ENCODE measurements around the gene KDM2B. TPM values are rescaled to one million over a fixed set of nuclear protein-coding genes. Genes with fewer than 3 reads are reported as not detected.

KDM2B gene
- polyA plus RNA-seq, 1 donor from 2014 or later = 85.5 TPM

DNA sequence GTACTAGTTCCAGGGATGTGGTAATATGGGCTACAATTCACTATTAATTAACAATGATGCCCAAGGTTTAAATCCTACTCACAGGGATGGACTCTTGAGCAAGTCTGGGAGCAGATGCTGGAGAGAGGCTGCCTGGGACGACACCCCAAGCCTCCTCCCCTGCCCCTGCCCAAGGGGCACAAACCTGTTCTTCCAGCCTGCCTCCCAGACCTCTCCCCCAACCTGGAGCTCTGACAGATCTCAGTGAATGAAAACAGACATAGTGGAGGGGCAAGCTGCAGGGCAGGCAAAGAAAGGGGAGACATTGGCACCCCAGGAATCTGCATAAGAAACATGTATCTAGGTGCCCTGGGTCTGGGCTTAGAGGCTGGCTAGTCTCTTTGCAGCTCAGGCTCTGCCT is 5.8 kb downstream of the KDM2B start:
- H3K9ac ChIP-seq (ENCODE audit: low read length) = no peak overlapping the region
- H3K27me3 ChIP-seq (ENCODE audit: insufficient read depth, low read depth, low read length) = peaks cover 20% of the 10 kb centered on the region
- no peaks in the 10 kb centered on the region for H3K9me3 ChIP-seq (ENCODE audit: low read length)
- TF ChIP-seq SMC3 (conservative IDR thresholded peaks at IDR 0.05; ENCODE audit: poor library complexity) (no peak), EP300 (conservative IDR thresholded peaks at IDR 0.05; ENCODE audit: poor library complexity, severe bottlenecking) (no peak), TAF1 (IDR thresholded peaks at IDR 0.05; ENCODE audit: low read depth) (no peak), EZH2 (IDR thresholded peaks at IDR 0.05; ENCODE audit: borderline replicate concordance, insufficient read depth, low read length, poor library complexity, severe bottlenecking) (no peak), POLR2AphosphoS5 (IDR thresholded peaks at IDR 0.05) (no peak), MXI1 (conservative IDR thresholded peaks at IDR 0.05; ENCODE audit: poor library complexity, severe bottlenecking) (no peak), RAD21 (conservative IDR thresholded peaks at IDR 0.05) (no peak)
- TF ChIP-seq, protein P1, sequence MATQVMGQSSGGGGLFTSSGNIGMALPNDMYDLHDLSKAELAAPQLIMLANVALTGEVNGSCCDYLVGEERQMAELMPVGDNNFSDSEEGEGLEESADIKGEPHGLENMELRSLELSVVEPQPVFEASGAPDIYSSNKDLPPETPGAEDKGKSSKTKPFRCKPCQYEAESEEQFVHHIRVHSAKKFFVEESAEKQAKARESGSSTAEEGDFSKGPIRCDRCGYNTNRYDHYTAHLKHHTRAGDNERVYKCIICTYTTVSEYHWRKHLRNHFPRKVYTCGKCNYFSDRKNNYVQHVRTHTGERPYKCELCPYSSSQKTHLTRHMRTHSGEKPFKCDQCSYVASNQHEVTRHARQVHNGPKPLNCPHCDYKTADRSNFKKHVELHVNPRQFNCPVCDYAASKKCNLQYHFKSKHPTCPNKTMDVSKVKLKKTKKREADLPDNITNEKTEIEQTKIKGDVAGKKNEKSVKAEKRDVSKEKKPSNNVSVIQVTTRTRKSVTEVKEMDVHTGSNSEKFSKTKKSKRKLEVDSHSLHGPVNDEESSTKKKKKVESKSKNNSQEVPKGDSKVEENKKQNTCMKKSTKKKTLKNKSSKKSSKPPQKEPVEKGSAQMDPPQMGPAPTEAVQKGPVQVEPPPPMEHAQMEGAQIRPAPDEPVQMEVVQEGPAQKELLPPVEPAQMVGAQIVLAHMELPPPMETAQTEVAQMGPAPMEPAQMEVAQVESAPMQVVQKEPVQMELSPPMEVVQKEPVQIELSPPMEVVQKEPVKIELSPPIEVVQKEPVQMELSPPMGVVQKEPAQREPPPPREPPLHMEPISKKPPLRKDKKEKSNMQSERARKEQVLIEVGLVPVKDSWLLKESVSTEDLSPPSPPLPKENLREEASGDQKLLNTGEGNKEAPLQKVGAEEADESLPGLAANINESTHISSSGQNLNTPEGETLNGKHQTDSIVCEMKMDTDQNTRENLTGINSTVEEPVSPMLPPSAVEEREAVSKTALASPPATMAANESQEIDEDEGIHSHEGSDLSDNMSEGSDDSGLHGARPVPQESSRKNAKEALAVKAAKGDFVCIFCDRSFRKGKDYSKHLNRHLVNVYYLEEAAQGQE (IDR thresholded peaks at IDR 0.05; ENCODE audit: borderline replicate concordance) = no peak
- TF ChIP-seq, protein P2, sequence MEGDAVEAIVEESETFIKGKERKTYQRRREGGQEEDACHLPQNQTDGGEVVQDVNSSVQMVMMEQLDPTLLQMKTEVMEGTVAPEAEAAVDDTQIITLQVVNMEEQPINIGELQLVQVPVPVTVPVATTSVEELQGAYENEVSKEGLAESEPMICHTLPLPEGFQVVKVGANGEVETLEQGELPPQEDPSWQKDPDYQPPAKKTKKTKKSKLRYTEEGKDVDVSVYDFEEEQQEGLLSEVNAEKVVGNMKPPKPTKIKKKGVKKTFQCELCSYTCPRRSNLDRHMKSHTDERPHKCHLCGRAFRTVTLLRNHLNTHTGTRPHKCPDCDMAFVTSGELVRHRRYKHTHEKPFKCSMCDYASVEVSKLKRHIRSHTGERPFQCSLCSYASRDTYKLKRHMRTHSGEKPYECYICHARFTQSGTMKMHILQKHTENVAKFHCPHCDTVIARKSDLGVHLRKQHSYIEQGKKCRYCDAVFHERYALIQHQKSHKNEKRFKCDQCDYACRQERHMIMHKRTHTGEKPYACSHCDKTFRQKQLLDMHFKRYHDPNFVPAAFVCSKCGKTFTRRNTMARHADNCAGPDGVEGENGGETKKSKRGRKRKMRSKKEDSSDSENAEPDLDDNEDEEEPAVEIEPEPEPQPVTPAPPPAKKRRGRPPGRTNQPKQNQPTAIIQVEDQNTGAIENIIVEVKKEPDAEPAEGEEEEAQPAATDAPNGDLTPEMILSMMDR (IDR thresholded peaks at IDR 0.05; ENCODE audit: poor library complexity, severe bottlenecking) = no peak
- H2AFZ ChIP-seq (ENCODE audit: low read depth, low read length) = no peak overlapping the region
- no peaks in the 10 kb centered on the region for H3K36me3 ChIP-seq (ENCODE audit: insufficient read depth, low read length)
- no peak overlapping the region for H3K4me2 ChIP-seq (ENCODE audit: low read length)
- no peaks in the 10 kb centered on the region for H4K20me1 ChIP-seq (ENCODE audit: insufficient read depth)
- H3K9me2 ChIP-seq (ENCODE audit: insufficient read depth, low read length) = no peaks in the 10 kb centered on the region
- H3K4me3 ChIP-seq (ENCODE audit: low read length) = no peak overlapping the region
- no peak overlapping the region for H3K27ac ChIP-seq (ENCODE audit: low read length)
- H3K79me2 ChIP-seq (replicated peaks; ENCODE audit: insufficient read depth, low read length) = no peaks in the 10 kb centered on the region
- no peaks in the 10 kb centered on the region for H3F3A ChIP-seq (ENCODE audit: insufficient read depth, low read length, poor library complexity, severe bottlenecking)

DNA sequence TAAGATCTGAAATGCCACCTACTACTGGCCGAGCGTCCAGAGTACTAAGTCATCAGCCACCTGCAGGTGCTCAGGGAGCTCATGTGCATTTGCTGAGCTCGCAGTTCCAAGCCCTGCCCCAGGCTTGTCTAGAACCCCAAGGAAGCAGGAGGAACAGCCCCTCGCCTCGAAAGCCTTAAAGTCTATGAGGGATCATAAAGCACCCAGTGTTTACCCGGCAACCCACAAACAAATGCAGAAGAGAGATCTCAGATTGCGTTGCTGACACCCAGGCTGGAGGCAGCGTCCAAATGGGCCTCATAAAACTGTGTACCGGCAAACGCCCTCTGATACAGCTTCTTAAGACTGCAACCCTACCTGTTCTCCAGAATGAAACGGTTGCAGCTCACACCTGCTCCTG is 6.8 kb downstream of the KDM2B start:
- Histone ChIP-seq H3K27me3 (ENCODE audit: insufficient read depth, low read depth, low read length) (peaks cover 16% of the 10 kb centered on the region), H3K9me2 (ENCODE audit: insufficient read depth, low read length) (no peaks in the 10 kb centered on the region), H3K36me3 (ENCODE audit: insufficient read depth, low read length) (no peaks in the 10 kb centered on the region), H3K4me2 (ENCODE audit: low read length) (no peak overlapping the region), H3K79me2 (replicated peaks; ENCODE audit: insufficient read depth, low read length) (no peaks in the 10 kb centered on the region), H3K9me3 (ENCODE audit: low read length) (no peaks in the 10 kb centered on the region), H2AFZ (ENCODE audit: low read depth, low read length) (no peak overlapping the region), H3F3A (ENCODE audit: insufficient read depth, low read length, poor library complexity, severe bottlenecking) (no peaks in the 10 kb centered on the region), H3K9ac (ENCODE audit: low read length) (no peak overlapping the region), H3K27ac (ENCODE audit: low read length) (no peak overlapping the region), H4K20me1 (ENCODE audit: insufficient read depth) (no peaks in the 10 kb centered on the region), H3K4me3 (ENCODE audit: low read length) (no peak overlapping the region)
- TF ChIP-seq EP300 (conservative IDR thresholded peaks at IDR 0.05; ENCODE audit: poor library complexity, severe bottlenecking) (no peak), RAD21 (conservative IDR thresholded peaks at IDR 0.05) (no peak), SMC3 (conservative IDR thresholded peaks at IDR 0.05; ENCODE audit: poor library complexity) (no peak), EZH2 (IDR thresholded peaks at IDR 0.05; ENCODE audit: borderline replicate concordance, insufficient read depth, low read length, poor library complexity, severe bottlenecking) (no peak), POLR2AphosphoS5 (IDR thresholded peaks at IDR 0.05) (no peak)
- TF ChIP-seq, protein P2 (IDR thresholded peaks at IDR 0.05; ENCODE audit: poor library complexity, severe bottlenecking) = no peak
- TF ChIP-seq, protein P1 (IDR thresholded peaks at IDR 0.05; ENCODE audit: borderline replicate concordance) = no peak
